IMR-90 (cell line): ENCODE data around the gene KAZN. TPM values are rescaled to one million over a fixed set of nuclear protein-coding genes. Genes with fewer than 3 reads are reported as not detected.

Experiments used
- ATAC-seq: fragments of 200-7000 bp; cut with Tn5 transposase; 2 replicates; pipeline ENCODE4 v1.9.1; 2020; ENCODE audit warnings: low read depth, mild to moderate bottlenecking, moderate library complexity
- BruUV-seq: library from RNA; stranded (reverse); fragments of 400-500 nt; replicated peaks from 2 replicates; lab custom pipeline; 2021; lab: Mats Ljungman, UMichigan
- CTCF ChIA-PET: fragments of 300-600 bp; formaldehyde crosslinking; extraction: SDS; loops from one replicate; lab custom pipeline; 2021; ENCODE audit warnings: antibody characterized with exemption; lab: Yijun Ruan, JAX
- POLR2A ChIA-PET: fragments of 300-600 bp; sonication (Branson Sonifier 250); formaldehyde crosslinking; loops from one replicate; lab custom pipeline; 2022; ENCODE audit warnings: antibody characterized with exemption; ENCODE audit not compliant: unreplicated experiment; lab: Charles Lee
- DNase-seq: peaks from one replicate; pipeline ENCODE4 v3.0.0; 2013
- H2AFZ ChIP-seq: replicated peaks from 2 replicates; pipeline ENCODE3; 2013; ENCODE audit warnings: low read length, mild to moderate bottlenecking; ENCODE audit not compliant: poor library complexity
- H2AK5ac ChIP-seq: 2 replicates; pipeline ENCODE4 v1.6.1; 2013; ENCODE audit warnings: low read depth, low read length, inconsistent platforms
- H2AK9ac ChIP-seq: replicated peaks from 2 replicates; pipeline ENCODE3; 2013; ENCODE audit warnings: mild to moderate bottlenecking, low read depth, low read length, moderate library complexity; ENCODE audit not compliant: poor library complexity
- H2BK120ac ChIP-seq: 2 replicates; pipeline ENCODE4 v1.6.1; 2013; ENCODE audit warnings: low read depth, low read length, inconsistent platforms
- H2BK15ac ChIP-seq: 3 replicates; pipeline ENCODE4 v1.6.1; 2013; ENCODE audit warnings: low read depth, low read length, inconsistent platforms
- H2BK20ac ChIP-seq: 2 replicates; pipeline ENCODE4 v1.6.1; 2013; ENCODE audit warnings: low read depth, mild to moderate bottlenecking, inconsistent platforms, low read length, moderate library complexity
- H2BK5ac ChIP-seq: 2 replicates; pipeline ENCODE4 v1.6.1; 2013; ENCODE audit warnings: mild to moderate bottlenecking, low read depth, low read length, inconsistent platforms; ENCODE audit not compliant: poor library complexity, severe bottlenecking
- H3K14ac ChIP-seq: replicated peaks from 2 replicates; pipeline ENCODE4 v1.6.1; 2013; ENCODE audit warnings: low read depth, low read length, inconsistent platforms
- H3K18ac ChIP-seq: 2 replicates; pipeline ENCODE4 v1.6.1; 2013; ENCODE audit warnings: low read depth, low read length, control low read depth
- H3K23ac ChIP-seq: 2 replicates; pipeline ENCODE4 v1.6.1; 2013; ENCODE audit warnings: low read depth, low read length, inconsistent platforms
- H3K27ac ChIP-seq: 2 replicates; pipeline ENCODE4 v1.5.1; 2013; ENCODE audit warnings: mild to moderate bottlenecking, control low read depth, low read length; ENCODE audit not compliant: insufficient read depth
- H3K27me3 ChIP-seq: 2 replicates; pipeline ENCODE4 v1.6.1; 2013; ENCODE audit warnings: low read length; ENCODE audit not compliant: control insufficient read depth, insufficient read depth
- H3K36me3 ChIP-seq: 2 replicates; pipeline ENCODE4 v1.6.1; 2013; ENCODE audit warnings: low read length, mixed read lengths; ENCODE audit not compliant: control insufficient read depth, insufficient read depth
- H3K4ac ChIP-seq: 2 replicates; pipeline ENCODE4 v1.6.1; 2013; ENCODE audit warnings: low read depth, low read length, inconsistent platforms
- H3K4me1 ChIP-seq: 2 replicates; pipeline ENCODE4 v1.6.1; 2013; ENCODE audit warnings: low read length, mixed read lengths; ENCODE audit not compliant: control insufficient read depth, insufficient read depth
- H3K4me2 ChIP-seq: 2 replicates; pipeline ENCODE4 v1.6.1; 2013; ENCODE audit warnings: low read depth, mild to moderate bottlenecking, control low read depth, low read length, moderate library complexity
- H3K4me3 ChIP-seq: 2 replicates; pipeline ENCODE4 v1.5.1; 2013; ENCODE audit warnings: low read depth, mild to moderate bottlenecking, control low read depth, low read length, moderate library complexity; ENCODE audit not compliant: insufficient read depth
- H3K56ac ChIP-seq: 2 replicates; pipeline ENCODE4 v1.6.1; 2013; ENCODE audit warnings: low read length, inconsistent platforms; ENCODE audit not compliant: insufficient read depth; ENCODE audit errors: extremely low read depth
- H3K79me1 ChIP-seq, 2 experiments: 2 replicates each; pipeline ENCODE4 v1.6.1; 2013; ENCODE audit warnings: low read length in 2 of 2, inconsistent platforms in 1 of 2, low read depth in 1 of 2
- H3K9ac ChIP-seq: 2 replicates; pipeline ENCODE4 v1.6.1; 2013; ENCODE audit warnings: low read depth, low read length, control low read depth
- H3K9me1 ChIP-seq: 2 replicates; pipeline ENCODE4 v1.6.1; 2013; ENCODE audit warnings: low read length, inconsistent platforms; ENCODE audit not compliant: insufficient read depth
- H3K9me3 ChIP-seq: 2 replicates; pipeline ENCODE4 v1.6.1; 2013; ENCODE audit warnings: low read length; ENCODE audit not compliant: control insufficient read depth, insufficient read depth
- H4K20me1 ChIP-seq: 2 replicates; pipeline ENCODE4 v1.6.1; 2013; ENCODE audit warnings: low read length, inconsistent platforms; ENCODE audit not compliant: insufficient read depth
- H4K5ac ChIP-seq: 2 replicates; pipeline ENCODE4 v1.6.1; 2013; ENCODE audit warnings: mild to moderate bottlenecking, low read depth, low read length, control low read depth
- H4K8ac ChIP-seq, 2 experiments: 2 replicates each; pipeline ENCODE4 v1.6.1; 2013; ENCODE audit warnings: low read depth in 2 of 2, low read length in 2 of 2, control low read depth in 1 of 2, inconsistent platforms in 1 of 2
- H4K91ac ChIP-seq: 2 replicates; pipeline ENCODE4 v1.6.1; 2013; ENCODE audit warnings: low read depth, low read length, inconsistent platforms; ENCODE audit not compliant: insufficient read depth
- MAFK ChIP-seq: IDR thresholded peaks from 2 replicates; pipeline ENCODE4 v1.6.1; 2012; ENCODE audit warnings: low read depth, low read length, improper control_type of control experiment
- RAD21 ChIP-seq: IDR thresholded peaks from 2 replicates; pipeline ENCODE4 v1.6.1; 2012; ENCODE audit warnings: low read length, improper control_type of control experiment
- WGBS, 2 experiments: methylation state at CpG; one replicate each; pipeline versions ENCODE4 v1.1.5 to v1.1.7; 2013; ENCODE audit warnings: missing lambda C conversion rate in 2 of 2; ENCODE audit not compliant: insufficient read length in 1 of 2; ENCODE audit errors: extremely low coverage in 2 of 2; 5-methylcytosine and 5-hydroxymethylcytosine counted together
- dilution Hi-C: fragments of 300-500 bp; cut with HindIII; formaldehyde crosslinking; loops from one replicate; pipeline ENCODE4 v1.14.3; 2018; ENCODE audit warnings: low sequenced_read_pairs; ENCODE audit not compliant: unreplicated experiment
- in situ Hi-C: fragments of 300-500 bp; cut with MboI; formaldehyde crosslinking; loops from 3 replicates; pipeline ENCODE4 v1.14.3; 2019; ENCODE audit warnings: low sequenced_read_pairs, inconsistent platforms, mixed read lengths
- intact Hi-C: fragments of 100-400 bp; cut with micrococcal nuclease; formaldehyde crosslinking; loops from 2 replicates; pipeline ENCODE4 v1.10.0; 2022
- polyA plus RNA-seq, 3 experiments: library from polyadenylated mRNA; depleted of rRNA; stranded (reverse); fragments of >200 nt; gene quantifications; 2 replicates each; pipeline ENCODE4 v1.2.3, GENCODE V29; 2012; ENCODE audit warnings: low replicate concordance in 1 of 3
- total RNA-seq: library from RNA; depleted of rRNA; stranded (reverse); fragments of >200 nt; gene quantifications from 2 replicates; pipeline ENCODE4 v1.2.3, GENCODE V29; 2012

KAZN gene
- total and polyA plus RNA-seq, 2 of the 4 experiments (the other 2 are of a cell fraction) = 5.2 to 10.5 TPM

GRCh38 chr1:14652840-14653239 is 54.4 kb downstream of the KAZN start:
- no peak for DNase-seq
- Histone ChIP-seq H2BK20ac (no peak overlapping the region), H3K14ac (no peak overlapping the region), H3K56ac (no peak overlapping the region), H2BK120ac (no peak overlapping the region), H4K91ac (no peak overlapping the region), H3K36me3 (no peaks in the 10 kb centered on the region), H3K18ac (no peak overlapping the region), H4K20me1 (no peaks in the 10 kb centered on the region), H3K9me3 (peaks cover 2% of the 10 kb centered on the region; the same call in 1 of the 2 replicates), H3K79me1 (no peaks in the 10 kb centered on the region), H3K9me1 (no peaks in the 10 kb centered on the region), H2BK15ac (no peak overlapping the region), H3K23ac (no peak overlapping the region), H3K4me2 (no peak overlapping the region), H3K4ac (no peak overlapping the region), H4K5ac (no peak overlapping the region), H3K4me1 (no peaks in the 10 kb centered on the region), H3K4me3 (no peak overlapping the region), H2AK9ac (no peak overlapping the region), H3K27ac (no peak overlapping the region), H2AFZ (no peak overlapping the region), H2AK5ac (no peak overlapping the region), H3K27me3 (no peaks in the 10 kb centered on the region; the same call in 1 of the 2 replicates), H3K9ac (no peak overlapping the region), H4K8ac (no peak overlapping the region), H2BK5ac (no peak overlapping the region)
- in situ Hi-C loops = no loop called here
- ChIA-PET CTCF (no interaction called here), POLR2A (no interaction called here)
- dilution Hi-C loops = no loop called here
- ATAC-seq = no peak
- no peak for TF ChIP-seq RAD21
- TF ChIP-seq MAFK = peak; percentile 51
- intact Hi-C loops = no loop called here
- no TSS peak for BruUV-seq
- 48% methylated on average over 2 of the region's 3 CpGs; no CpG with 5 or more reads in 1 of the 2 experiments for WGBS, 2 experiments
